Measurements from ENCODE around the gene CCDC187. TPM values are rescaled to one million over a fixed set of nuclear protein-coding genes. Genes with fewer than 3 reads are reported as not detected.

CCDC187 gene
- polyA plus RNA-seq, 3 donors, result not detected

GRCh38 chr9:136336881-136337280, 33.0 kb upstream of the CCDC187 start:
- H3K4me1 ChIP-seq (ENCODE audit: control insufficient read depth in 1 of 2, insufficient read depth in 2 of 2, low read length in 2 of 2), result no peaks in the 10 kb centered on the region
- no peaks in the 10 kb centered on the region for H3K27me3 Mint-ChIP-seq (ENCODE audit: low read depth in 3 of 3)
- no peak overlapping the region for H3K27ac ChIP-seq (ENCODE audit: low read depth in 1 of 2, low read length in 2 of 2)
- H3K9me3 ChIP-seq (replicated peaks in 1 of 2; ENCODE audit: control insufficient read depth in 1 of 2, insufficient read depth in 1 of 2, low read length in 2 of 2), result no peaks in the 10 kb centered on the region
- intact Hi-C loops (cut with micrococcal nuclease), result no loop called here
- no peaks in the 10 kb centered on the region for H3K36me3 Mint-ChIP-seq
- TF ChIP-seq CTCF (IDR thresholded peaks at IDR 0.05), result no peak
- H3K4me3 Mint-ChIP-seq, result no peak overlapping the region
- H3K4me2 ChIP-seq (replicated peaks; ENCODE audit: extremely low read depth, low read length, poor library complexity, severe bottlenecking), result no peak overlapping the region
- H4K20me1 ChIP-seq (ENCODE audit: insufficient read depth, low read length), result no peaks in the 10 kb centered on the region
- peak overlapping the region in 1 of 7 donors; percentile 57 for H3K27ac Mint-ChIP-seq
- H3K79me2 ChIP-seq (ENCODE audit: insufficient read depth, low read length), result no peaks in the 10 kb centered on the region
- H3K4me1 Mint-ChIP-seq, result peaks cover 2% of the 10 kb centered on the region
- no peak for DNase-seq
- no peak overlapping the region for H3K9ac ChIP-seq (ENCODE audit: insufficient read depth, low read length, poor library complexity, severe bottlenecking)
- no peak overlapping the region for H3K4me3 ChIP-seq (replicated peaks in 1 of 3; ENCODE audit: low read depth in 2 of 3, low read length in 3 of 3)
- no peaks in the 10 kb centered on the region for H3K27me3 ChIP-seq (ENCODE audit: control insufficient read depth in 2 of 2, insufficient read depth in 2 of 2, low read length in 2 of 2)
- no peaks in the 10 kb centered on the region for H3K36me3 ChIP-seq (replicated peaks in 1 of 2; ENCODE audit: control insufficient read depth in 1 of 2, insufficient read depth in 2 of 2, low read length in 2 of 2)
- H2AFZ ChIP-seq (ENCODE audit: insufficient read depth, low read depth, low read length, poor library complexity, severe bottlenecking), result no peak overlapping the region
- no peaks in the 10 kb centered on the region for H3K9me3 Mint-ChIP-seq
- WGBS (ENCODE audit: insufficient coverage), result 94% methylated on average over 21 of the region's 23 CpGs

DNA sequence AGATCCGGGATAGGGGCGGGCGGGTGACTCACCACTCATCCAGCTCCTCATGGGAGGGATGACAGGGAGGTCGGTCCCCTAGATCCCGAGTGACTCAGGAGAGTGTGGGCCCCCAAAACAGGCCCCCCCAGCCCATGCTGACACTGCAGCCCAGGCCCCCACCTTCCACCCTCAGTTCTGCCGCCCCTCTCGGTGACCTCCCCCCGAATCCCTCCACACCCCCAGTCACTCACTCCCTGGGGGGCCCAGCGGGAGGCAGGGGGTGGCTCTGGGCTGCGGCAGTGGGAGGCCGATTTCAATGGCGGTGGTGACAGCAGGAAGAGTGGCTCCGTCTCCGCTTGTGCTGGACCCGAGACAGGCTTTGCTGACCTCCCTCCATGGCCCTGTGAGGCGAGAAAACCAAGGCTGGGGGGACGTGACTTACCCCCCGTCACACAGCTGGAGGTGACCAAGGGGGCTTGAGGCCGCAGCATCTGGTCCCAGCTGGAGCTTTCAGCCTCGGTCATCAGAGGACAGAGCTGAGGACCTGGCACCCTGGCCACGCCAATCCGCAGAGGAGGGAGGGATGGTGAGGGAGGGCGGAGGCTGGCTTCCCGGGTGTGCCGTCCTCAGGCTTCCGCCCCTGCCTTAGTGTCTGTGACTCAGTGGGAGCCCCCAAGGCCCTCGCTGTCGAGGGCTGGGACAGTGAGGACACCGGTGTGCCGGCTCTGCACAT, 32.4 kb upstream of the CCDC187 start:
- Histone ChIP-seq H3K27me3 (ENCODE audit: control insufficient read depth in 2 of 2, insufficient read depth in 2 of 2, low read length in 2 of 2) (no peaks in the 10 kb centered on the region), H3K36me3 (replicated peaks in 1 of 2; ENCODE audit: control insufficient read depth in 1 of 2, insufficient read depth in 2 of 2, low read length in 2 of 2) (no peaks in the 10 kb centered on the region), H4K20me1 (ENCODE audit: insufficient read depth, low read length) (no peaks in the 10 kb centered on the region), H3K79me2 (ENCODE audit: insufficient read depth, low read length) (no peaks in the 10 kb centered on the region), H3K4me1 (ENCODE audit: control insufficient read depth in 1 of 2, insufficient read depth in 2 of 2, low read length in 2 of 2) (no peaks in the 10 kb centered on the region), H2AFZ (ENCODE audit: insufficient read depth, low read depth, low read length, poor library complexity, severe bottlenecking) (no peak overlapping the region), H3K4me3 (replicated peaks in 1 of 3; ENCODE audit: low read depth in 2 of 3, low read length in 3 of 3) (no peak overlapping the region), H3K4me2 (replicated peaks; ENCODE audit: extremely low read depth, low read length, poor library complexity, severe bottlenecking) (no peak overlapping the region), H3K9ac (ENCODE audit: insufficient read depth, low read length, poor library complexity, severe bottlenecking) (no peak overlapping the region), H3K9me3 (replicated peaks in 1 of 2; ENCODE audit: control insufficient read depth in 1 of 2, insufficient read depth in 1 of 2, low read length in 2 of 2) (no peaks in the 10 kb centered on the region), H3K27ac (ENCODE audit: low read depth in 1 of 2, low read length in 2 of 2) (no peak overlapping the region)
- no peak overlapping the region for H3K4me3 Mint-ChIP-seq
- TF ChIP-seq CTCF (IDR thresholded peaks at IDR 0.05), result no peak
- peak overlapping the region in 1 of 7 donors; percentile 57 for H3K27ac Mint-ChIP-seq
- no peaks in the 10 kb centered on the region for H3K9me3 Mint-ChIP-seq
- intact Hi-C loops (cut with micrococcal nuclease), result no loop called here
- no peaks in the 10 kb centered on the region for H3K27me3 Mint-ChIP-seq (ENCODE audit: low read depth in 3 of 3)
- H3K4me1 Mint-ChIP-seq, result no peaks in the 10 kb centered on the region
- no peaks in the 10 kb centered on the region for H3K36me3 Mint-ChIP-seq
- WGBS (ENCODE audit: insufficient coverage), result 95% methylated on average over 23 of the region's 30 CpGs
- DNase-seq, result no peak
